Stimulated activated naive CD8-positive, alpha-beta T cell treated with anti-CD3 and anti-CD28 coated beads, Interleukin-15, Interleukin-2, amounts not matched to agents 100 ng/mL and 50 ng/mL, for 24 hours (primary cell): ENCODE data around the gene RECQL5.

Experiments used
- H3K27ac Mint-ChIP-seq: one replicate; pipeline ENCODE4 v1.8.0; 2021; ENCODE audit warnings: mild to moderate bottlenecking, mixed read lengths
- H3K27me3 Mint-ChIP-seq: one replicate; pipeline ENCODE4 v1.8.0; 2021; ENCODE audit warnings: mixed read lengths
- H3K36me3 Mint-ChIP-seq: one replicate; pipeline ENCODE4 v1.8.0; 2021; ENCODE audit warnings: low read depth, mixed read lengths
- H3K4me1 Mint-ChIP-seq: one replicate; pipeline ENCODE4 v1.8.0; 2021; ENCODE audit warnings: low read depth, mixed read lengths
- H3K4me3 Mint-ChIP-seq: one replicate; pipeline ENCODE4 v1.8.0; 2021; ENCODE audit warnings: mild to moderate bottlenecking, mixed read lengths
- H3K9me3 Mint-ChIP-seq: one replicate; pipeline ENCODE4 v1.8.0; 2021; ENCODE audit warnings: mixed read lengths

The RECQL5 gene

DNA sequence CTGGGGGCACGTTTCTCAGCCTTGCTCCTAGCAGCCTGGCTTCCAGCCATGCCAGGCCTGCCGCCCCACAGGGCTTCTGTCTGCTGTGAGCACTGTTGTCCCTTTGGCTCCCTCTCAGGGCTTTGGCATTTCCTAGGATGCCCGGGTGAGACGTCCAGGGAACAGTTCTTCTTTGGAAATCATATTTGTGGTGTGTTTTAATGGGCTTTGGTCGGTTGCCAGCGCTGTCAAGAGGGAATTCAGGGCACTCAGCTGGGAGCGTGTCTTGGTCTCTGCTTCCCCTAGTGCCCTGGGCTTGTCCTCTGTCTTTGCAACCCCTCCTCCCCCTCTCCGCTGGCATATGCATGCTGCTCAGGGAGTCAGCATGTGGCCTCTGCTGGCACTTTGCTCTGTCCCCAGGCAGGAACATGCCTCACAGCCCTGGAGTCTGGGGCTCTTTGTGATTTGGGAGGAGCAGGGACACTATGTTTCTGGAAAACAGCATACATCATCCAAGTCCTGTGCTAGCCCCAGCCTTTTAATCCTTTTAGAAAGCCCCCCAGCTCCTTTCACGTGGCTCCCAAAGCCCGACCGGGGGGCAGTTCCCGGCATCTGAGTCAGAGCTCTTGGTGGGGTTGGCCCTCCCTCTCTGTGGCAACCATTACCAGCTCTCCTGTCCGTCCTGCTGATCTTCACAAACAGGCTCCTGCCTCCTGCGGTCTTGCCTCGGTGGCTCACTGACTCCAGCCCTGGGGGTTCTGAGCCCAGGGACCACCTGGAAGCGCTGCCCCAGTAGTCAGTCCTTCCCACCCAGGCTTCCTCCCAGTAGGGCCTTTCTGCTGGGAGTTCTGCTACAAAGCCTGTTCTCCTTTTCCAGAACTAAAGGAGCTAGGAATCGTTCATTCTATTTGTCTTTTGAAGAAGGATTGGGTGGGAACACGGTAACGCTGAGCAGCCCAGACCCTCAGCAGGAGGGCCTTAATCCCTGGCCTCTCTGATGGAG is 26.8 kb upstream of the RECQL5 start:
- no peak overlapping the region for H3K4me3 Mint-ChIP-seq
- no peaks in the 10 kb centered on the region for H3K9me3 Mint-ChIP-seq
- peaks cover 36% of the 10 kb centered on the region for H3K4me1 Mint-ChIP-seq
- no peak overlapping the region for H3K27ac Mint-ChIP-seq
- H3K27me3 Mint-ChIP-seq, result no peaks in the 10 kb centered on the region
- H3K36me3 Mint-ChIP-seq, result peaks cover 33% of the 10 kb centered on the region

- H3K27me3 Mint-ChIP-seq, result no peaks in the 10 kb centered on the region
- H3K9me3 Mint-ChIP-seq, result no peaks in the 10 kb centered on the region
- no peak overlapping the region for H3K27ac Mint-ChIP-seq
- no peak overlapping the region for H3K4me3 Mint-ChIP-seq
- H3K4me1 Mint-ChIP-seq, result peaks cover 44% of the 10 kb centered on the region
- H3K36me3 Mint-ChIP-seq, result peaks cover 37% of the 10 kb centered on the region
Measured at GRCh38 chr17:75692976-75693375, 26.0 kb upstream of the RECQL5 start.

GRCh38 chr17:75691801-75692626 is 25.1 kb upstream of the RECQL5 start:
- Mint-ChIP-seq H3K27ac (peak overlapping the region; percentile 85), H3K4me1 (peaks cover 52% of the 10 kb centered on the region), H3K36me3 (peaks cover 37% of the 10 kb centered on the region), H3K27me3 (no peaks in the 10 kb centered on the region), H3K4me3 (no peak overlapping the region), H3K9me3 (no peaks in the 10 kb centered on the region)

DNA sequence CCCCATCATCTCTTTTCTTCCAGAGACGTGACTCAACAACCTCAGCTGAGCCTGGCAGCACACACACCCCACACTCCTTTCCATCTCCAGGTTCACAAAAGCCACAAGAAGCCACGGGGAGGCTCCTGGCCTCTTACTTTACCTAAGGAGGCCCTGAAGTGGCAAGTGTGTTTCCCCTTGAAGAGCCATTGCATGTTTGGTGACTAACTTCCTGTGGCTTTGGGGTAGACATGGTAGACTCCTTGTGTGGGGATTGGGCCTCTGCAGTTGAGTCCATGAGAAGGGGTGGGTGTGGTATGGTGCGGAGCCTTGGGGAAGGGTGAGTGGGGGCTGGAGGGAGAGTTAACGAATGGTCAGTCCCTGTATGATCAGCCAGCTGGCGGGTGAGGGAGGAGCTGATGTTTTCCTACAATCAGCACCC is 24.4 kb upstream of the RECQL5 start:
- H3K27ac Mint-ChIP-seq, result peak overlapping the region; percentile 85
- H3K9me3 Mint-ChIP-seq, result no peaks in the 10 kb centered on the region
- H3K4me1 Mint-ChIP-seq, result peaks cover 58% of the 10 kb centered on the region
- H3K27me3 Mint-ChIP-seq, result no peaks in the 10 kb centered on the region
- peaks cover 37% of the 10 kb centered on the region for H3K36me3 Mint-ChIP-seq
- peak overlapping the region; percentile 19 for H3K4me3 Mint-ChIP-seq

DNA sequence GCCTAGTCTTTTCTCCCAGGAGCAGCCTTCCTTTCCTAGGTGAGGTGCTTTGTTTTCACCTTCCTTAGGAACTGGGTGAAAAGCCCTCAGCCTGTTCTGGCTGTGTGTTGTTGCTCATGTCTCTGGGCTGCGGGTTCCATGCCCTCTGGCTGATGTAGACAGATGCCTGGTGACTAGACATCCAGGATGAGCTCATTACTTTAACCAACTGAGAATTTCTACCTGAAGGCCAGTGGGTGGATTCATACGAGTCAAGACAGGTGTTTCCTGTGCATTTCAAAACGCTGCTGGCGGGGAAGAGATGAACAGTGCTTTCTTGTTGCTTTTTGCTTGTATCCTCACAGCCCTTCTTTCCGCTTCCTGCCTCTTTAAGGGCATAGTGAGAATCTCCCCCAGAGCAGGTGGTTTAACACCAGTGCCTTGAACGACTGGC is 22.5 kb upstream of the RECQL5 start:
- Mint-ChIP-seq H3K9me3 (no peaks in the 10 kb centered on the region), H3K4me1 (peaks cover 73% of the 10 kb centered on the region), H3K27ac (peak overlapping the region; percentile 92), H3K4me3 (peak overlapping the region; percentile 49), H3K27me3 (no peaks in the 10 kb centered on the region), H3K36me3 (peaks cover 39% of the 10 kb centered on the region)

DNA sequence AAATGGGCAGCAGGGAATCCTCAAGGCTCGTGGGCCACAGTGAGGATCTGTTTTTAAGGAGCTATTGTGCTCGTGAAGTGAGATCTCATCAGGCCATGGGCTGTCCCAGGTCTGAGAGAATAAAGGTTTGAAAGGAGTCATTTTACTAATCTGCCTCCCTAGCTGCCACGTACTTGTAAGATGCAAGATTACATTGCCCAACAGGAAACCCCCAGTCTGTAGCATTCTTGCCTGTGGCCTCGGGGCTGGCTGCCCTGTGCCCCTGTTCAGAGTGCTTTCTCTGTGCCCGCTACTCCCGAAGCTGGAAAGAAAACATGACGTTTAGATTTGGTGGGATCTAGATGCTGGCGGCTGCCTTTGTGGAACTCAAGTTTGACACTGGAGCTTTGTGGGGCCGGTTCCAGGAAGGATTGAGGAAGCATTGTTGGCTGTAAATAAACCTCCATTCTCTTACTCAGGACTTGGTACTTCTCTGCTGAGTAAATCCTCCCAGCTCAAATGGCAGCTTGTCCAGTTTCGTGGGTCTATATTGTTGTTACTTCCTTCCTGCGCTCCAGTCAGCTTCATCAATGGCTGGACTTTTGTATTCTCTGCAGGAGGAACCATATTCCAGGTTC is 21.4 kb upstream of the RECQL5 start:
- no peaks in the 10 kb centered on the region for H3K9me3 Mint-ChIP-seq
- H3K4me1 Mint-ChIP-seq, result peaks cover 84% of the 10 kb centered on the region
- peak overlapping the region; percentile 92 for H3K27ac Mint-ChIP-seq
- H3K27me3 Mint-ChIP-seq, result no peaks in the 10 kb centered on the region
- peak overlapping the region; percentile 40 for H3K4me3 Mint-ChIP-seq
- H3K36me3 Mint-ChIP-seq, result peaks cover 46% of the 10 kb centered on the region

DNA sequence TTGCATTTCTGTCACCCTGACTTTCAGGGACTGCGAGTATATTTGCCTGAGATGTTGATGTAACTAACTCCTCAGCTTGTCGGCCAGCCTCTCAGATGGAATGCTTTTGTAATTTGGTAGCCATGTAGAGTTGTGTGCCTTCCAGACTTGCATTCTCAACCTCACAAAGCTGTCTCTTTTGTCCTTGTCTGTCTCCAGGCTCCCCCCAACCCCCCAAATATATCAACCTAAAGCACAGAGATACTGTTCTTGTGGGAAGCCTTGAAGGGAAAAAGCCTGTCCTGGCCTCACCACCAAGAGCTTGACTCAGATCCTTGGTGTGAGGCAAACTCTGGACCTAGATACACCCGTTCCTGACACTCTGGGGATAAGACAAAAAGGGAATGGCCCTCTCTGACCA is 18.5 kb upstream of the RECQL5 start:
- no peaks in the 10 kb centered on the region for H3K27me3 Mint-ChIP-seq
- no peak overlapping the region for H3K27ac Mint-ChIP-seq
- no peaks in the 10 kb centered on the region for H3K9me3 Mint-ChIP-seq
- H3K36me3 Mint-ChIP-seq, result peaks cover 45% of the 10 kb centered on the region
- peaks cover 76% of the 10 kb centered on the region for H3K4me1 Mint-ChIP-seq
- no peak overlapping the region for H3K4me3 Mint-ChIP-seq

- Mint-ChIP-seq H3K4me1 (peaks cover 72% of the 10 kb centered on the region), H3K27me3 (no peaks in the 10 kb centered on the region), H3K9me3 (no peaks in the 10 kb centered on the region), H3K36me3 (peaks cover 46% of the 10 kb centered on the region), H3K27ac (no peak overlapping the region), H3K4me3 (no peak overlapping the region)
Measured at GRCh38 chr17:75684924-75685323, 18.0 kb upstream of the RECQL5 start.

DNA sequence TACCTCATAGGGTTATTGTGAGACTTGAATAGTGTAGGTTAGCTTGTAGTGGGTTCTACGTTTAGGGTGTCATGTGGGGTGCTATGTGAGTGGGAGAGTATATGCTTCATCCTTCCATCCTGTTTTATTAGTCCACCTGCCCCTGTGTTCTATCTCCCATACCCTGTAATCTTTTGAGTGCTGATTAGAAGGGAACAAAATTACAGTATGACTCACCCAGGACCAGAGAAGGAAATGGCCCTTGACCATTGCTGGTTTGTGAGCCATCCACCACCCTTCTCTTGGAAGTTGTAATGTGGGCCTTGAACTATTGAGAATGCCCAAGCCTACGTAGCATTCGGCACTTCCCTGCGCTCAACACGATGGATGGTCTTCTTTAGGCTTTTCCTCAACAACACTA is 17.3 kb upstream of the RECQL5 start:
- peaks cover 65% of the 10 kb centered on the region for H3K4me1 Mint-ChIP-seq
- H3K36me3 Mint-ChIP-seq, result peaks cover 47% of the 10 kb centered on the region
- H3K9me3 Mint-ChIP-seq, result no peaks in the 10 kb centered on the region
- no peak overlapping the region for H3K27ac Mint-ChIP-seq
- H3K27me3 Mint-ChIP-seq, result no peaks in the 10 kb centered on the region
- no peak overlapping the region for H3K4me3 Mint-ChIP-seq

GRCh38 chr17:75683583-75683982 is 16.6 kb upstream of the RECQL5 start:
- Mint-ChIP-seq H3K9me3 (no peaks in the 10 kb centered on the region), H3K36me3 (peaks cover 50% of the 10 kb centered on the region), H3K4me1 (peaks cover 59% of the 10 kb centered on the region), H3K4me3 (no peak overlapping the region), H3K27ac (peak overlapping the region; percentile 58), H3K27me3 (no peaks in the 10 kb centered on the region)

GRCh38 chr17:75681289-75681688 is 14.3 kb upstream of the RECQL5 start:
- no peak overlapping the region for H3K4me3 Mint-ChIP-seq
- peaks cover 57% of the 10 kb centered on the region for H3K36me3 Mint-ChIP-seq
- no peaks in the 10 kb centered on the region for H3K27me3 Mint-ChIP-seq
- peaks cover 48% of the 10 kb centered on the region for H3K4me1 Mint-ChIP-seq
- no peaks in the 10 kb centered on the region for H3K9me3 Mint-ChIP-seq
- peak overlapping the region; percentile 9 for H3K27ac Mint-ChIP-seq

DNA sequence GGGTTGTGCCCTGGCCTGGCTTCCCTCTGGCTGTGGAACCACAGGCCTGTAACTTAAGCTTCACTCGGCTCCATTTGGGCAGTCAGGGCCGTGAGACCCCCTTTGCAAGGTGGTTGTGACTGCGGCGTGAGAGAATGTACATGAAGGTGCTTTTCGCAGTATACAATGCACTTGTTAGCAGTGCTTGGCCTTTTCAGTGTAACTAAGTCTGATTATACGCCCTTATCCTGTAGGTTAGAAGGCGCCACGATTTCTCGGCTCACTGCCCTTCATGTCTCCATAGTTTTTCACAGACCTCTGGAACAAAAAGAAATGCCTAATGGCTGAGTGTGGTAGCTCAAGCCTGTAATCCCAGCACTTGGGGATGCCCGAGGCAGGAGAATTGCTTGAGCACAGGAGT is 13.5 kb upstream of the RECQL5 start:
- Mint-ChIP-seq H3K4me3 (no peak overlapping the region), H3K9me3 (no peaks in the 10 kb centered on the region), H3K4me1 (peaks cover 41% of the 10 kb centered on the region)

DNA sequence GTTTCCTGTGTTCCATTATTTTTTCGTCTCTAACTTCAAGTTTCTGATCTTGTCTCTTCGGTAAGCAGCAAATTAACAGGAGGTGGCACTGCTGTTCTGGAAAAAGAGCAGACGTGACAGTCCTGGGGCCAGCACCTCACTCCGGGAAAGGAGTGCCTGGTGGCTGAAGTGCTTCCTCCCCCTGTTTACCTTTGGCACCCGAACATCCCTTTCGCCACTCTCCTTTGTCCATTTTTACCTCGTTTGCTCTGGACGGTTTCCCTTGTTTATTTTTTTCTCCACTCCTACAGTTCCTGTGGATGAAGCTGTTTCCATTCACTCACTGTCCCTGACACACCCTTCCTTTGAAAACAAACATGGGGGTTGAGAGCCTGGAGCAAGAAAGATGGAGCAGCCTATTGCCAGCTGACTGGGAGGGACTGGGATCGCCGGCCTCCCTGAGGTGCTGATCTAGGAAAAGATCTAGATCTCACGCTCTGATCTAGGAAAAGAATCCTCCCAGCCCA is 12.8 kb upstream of the RECQL5 start:
- no peak overlapping the region for H3K27ac Mint-ChIP-seq
- H3K4me1 Mint-ChIP-seq, result peaks cover 36% of the 10 kb centered on the region
- no peaks in the 10 kb centered on the region for H3K27me3 Mint-ChIP-seq
- H3K4me3 Mint-ChIP-seq, result no peak overlapping the region
- peaks cover 52% of the 10 kb centered on the region for H3K36me3 Mint-ChIP-seq
- no peaks in the 10 kb centered on the region for H3K9me3 Mint-ChIP-seq

More for the DNA sequence above, 13.5 kb upstream of the RECQL5 start:
- H3K27me3 Mint-ChIP-seq, result no peaks in the 10 kb centered on the region
- H3K36me3 Mint-ChIP-seq, result peaks cover 57% of the 10 kb centered on the region
- H3K27ac Mint-ChIP-seq, result no peak overlapping the region

DNA sequence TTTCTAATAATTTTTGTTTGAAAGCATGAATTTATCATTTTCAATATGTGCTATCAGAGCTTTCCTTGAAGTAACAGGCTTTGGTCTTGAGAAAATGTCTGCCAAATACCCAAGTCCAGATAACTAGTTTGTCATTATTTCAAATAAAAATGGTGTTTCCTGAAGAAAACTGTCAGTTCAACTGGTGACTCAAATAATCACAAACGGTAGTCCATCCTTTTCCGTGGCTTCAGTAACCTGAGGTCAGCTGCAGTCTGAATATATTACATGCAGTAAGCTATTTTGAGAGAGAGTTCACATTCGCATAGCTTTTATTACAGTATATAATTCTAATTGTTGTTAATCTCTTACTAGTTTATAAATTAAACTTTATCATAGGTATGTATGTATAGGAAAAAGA is 9.5 kb upstream of the RECQL5 start:
- no peak overlapping the region for H3K4me3 Mint-ChIP-seq
- no peak overlapping the region for H3K27ac Mint-ChIP-seq
- H3K27me3 Mint-ChIP-seq, result no peaks in the 10 kb centered on the region
- H3K4me1 Mint-ChIP-seq, result peaks cover 19% of the 10 kb centered on the region
- peaks cover 53% of the 10 kb centered on the region for H3K36me3 Mint-ChIP-seq
- no peaks in the 10 kb centered on the region for H3K9me3 Mint-ChIP-seq
